ENCODE measurements around the gene SPATS2L. TPM values are rescaled to one million over a fixed set of nuclear protein-coding genes. Genes with fewer than 3 reads are reported as not detected.

The SPATS2L gene
- total RNA-seq, 1 experiment from 2014 or later: 112 TPM

DNA sequence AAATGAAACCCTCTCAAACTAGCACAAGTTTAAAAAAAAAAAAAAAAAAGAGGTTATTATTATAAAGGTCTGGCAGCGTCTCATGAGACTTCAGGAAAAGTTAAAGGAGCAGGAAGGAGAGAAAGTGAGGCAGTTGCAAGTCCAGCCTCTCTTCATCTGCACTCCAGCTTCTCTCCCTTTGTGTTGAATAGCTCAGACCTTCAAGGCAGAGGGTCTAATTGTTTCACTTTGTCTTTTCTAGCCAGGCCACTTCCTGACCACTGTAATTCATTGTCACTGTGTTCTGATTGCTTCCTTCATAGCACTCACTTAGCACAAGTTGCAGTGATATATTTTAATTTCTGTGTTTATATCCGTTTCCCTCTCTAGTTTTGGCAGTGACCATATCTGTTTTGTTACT lies 99.9 kb downstream of the SPATS2L start (continued):
- TF ChIP-seq ELF4 (CRISPR knock-in tag; IDR thresholded peaks at IDR 0.05; ENCODE audit: low read depth) (no peak), FOXK1 (CRISPR knock-in tag; IDR thresholded peaks at IDR 0.05) (no peak), HMGA2 (CRISPR knock-in tag; IDR thresholded peaks at IDR 0.05) (no peak)

GRCh38 chr2:200408428-200409316 lies 102.2 kb downstream of the SPATS2L start:
- H3K36me3 Mint-ChIP-seq: peaks cover 26% of the 10 kb centered on the region
- H3K27ac Mint-ChIP-seq: peak overlapping the region; percentile 49
- no peak overlapping the region for H3K4me3 Mint-ChIP-seq
- no peak for TF ChIP-seq ESRRA (CRISPR knock-in tag; IDR thresholded peaks at IDR 0.05; ENCODE audit: borderline replicate concordance)
- no peak for TF ChIP-seq SOX15 (CRISPR knock-in tag; IDR thresholded peaks at IDR 0.05)
- TF ChIP-seq, protein P1, sequence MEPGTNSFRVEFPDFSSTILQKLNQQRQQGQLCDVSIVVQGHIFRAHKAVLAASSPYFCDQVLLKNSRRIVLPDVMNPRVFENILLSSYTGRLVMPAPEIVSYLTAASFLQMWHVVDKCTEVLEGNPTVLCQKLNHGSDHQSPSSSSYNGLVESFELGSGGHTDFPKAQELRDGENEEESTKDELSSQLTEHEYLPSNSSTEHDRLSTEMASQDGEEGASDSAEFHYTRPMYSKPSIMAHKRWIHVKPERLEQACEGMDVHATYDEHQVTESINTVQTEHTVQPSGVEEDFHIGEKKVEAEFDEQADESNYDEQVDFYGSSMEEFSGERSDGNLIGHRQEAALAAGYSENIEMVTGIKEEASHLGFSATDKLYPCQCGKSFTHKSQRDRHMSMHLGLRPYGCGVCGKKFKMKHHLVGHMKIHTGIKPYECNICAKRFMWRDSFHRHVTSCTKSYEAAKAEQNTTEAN (CRISPR knock-in tag; IDR thresholded peaks at IDR 0.05): no peak
- no peak for TF ChIP-seq SMAD3 (CRISPR knock-in tag; IDR thresholded peaks at IDR 0.05; ENCODE audit: borderline replicate concordance)
- TF ChIP-seq, protein P2, sequence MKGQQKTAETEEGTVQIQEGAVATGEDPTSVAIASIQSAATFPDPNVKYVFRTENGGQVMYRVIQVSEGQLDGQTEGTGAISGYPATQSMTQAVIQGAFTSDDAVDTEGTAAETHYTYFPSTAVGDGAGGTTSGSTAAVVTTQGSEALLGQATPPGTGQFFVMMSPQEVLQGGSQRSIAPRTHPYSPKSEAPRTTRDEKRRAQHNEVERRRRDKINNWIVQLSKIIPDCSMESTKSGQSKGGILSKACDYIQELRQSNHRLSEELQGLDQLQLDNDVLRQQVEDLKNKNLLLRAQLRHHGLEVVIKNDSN (CRISPR knock-in tag; IDR thresholded peaks at IDR 0.05): no peak
- TF ChIP-seq PRDM15 (CRISPR knock-in tag; IDR thresholded peaks at IDR 0.05): no peak
- no peak for TF ChIP-seq AFF4 (CRISPR knock-in tag; IDR thresholded peaks at IDR 0.05; ENCODE audit: borderline replicate concordance)
- no peak for TF ChIP-seq EMX1 (CRISPR knock-in tag; IDR thresholded peaks at IDR 0.05)
- TF ChIP-seq, protein P3, sequence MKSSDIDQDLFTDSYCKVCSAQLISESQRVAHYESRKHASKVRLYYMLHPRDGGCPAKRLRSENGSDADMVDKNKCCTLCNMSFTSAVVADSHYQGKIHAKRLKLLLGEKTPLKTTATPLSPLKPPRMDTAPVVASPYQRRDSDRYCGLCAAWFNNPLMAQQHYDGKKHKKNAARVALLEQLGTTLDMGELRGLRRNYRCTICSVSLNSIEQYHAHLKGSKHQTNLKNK (CRISPR knock-in tag; IDR thresholded peaks at IDR 0.05): no peak
- no peak for TF ChIP-seq JAZF1 (CRISPR knock-in tag; IDR thresholded peaks at IDR 0.05)
- no peak for TF ChIP-seq JUN (CRISPR knock-in tag; IDR thresholded peaks at IDR 0.05)
- TF ChIP-seq, protein P4, sequence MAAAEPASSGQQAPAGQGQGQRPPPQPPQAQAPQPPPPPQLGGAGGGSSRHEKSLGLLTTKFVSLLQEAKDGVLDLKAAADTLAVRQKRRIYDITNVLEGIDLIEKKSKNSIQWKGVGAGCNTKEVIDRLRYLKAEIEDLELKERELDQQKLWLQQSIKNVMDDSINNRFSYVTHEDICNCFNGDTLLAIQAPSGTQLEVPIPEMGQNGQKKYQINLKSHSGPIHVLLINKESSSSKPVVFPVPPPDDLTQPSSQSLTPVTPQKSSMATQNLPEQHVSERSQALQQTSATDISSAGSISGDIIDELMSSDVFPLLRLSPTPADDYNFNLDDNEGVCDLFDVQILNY (CRISPR knock-in tag; IDR thresholded peaks at IDR 0.05): no peak
- ATAC-seq (peak; percentile 46), DNase-seq (ENCODE audit: low spot score) (no peak)
- CTCF ChIA-PET: interaction anchor here (1.5 kb wide), 1 partner anchor 73 kb away, joined by 3 read pairs; no protein-coding TSS in a partner anchor
- POLR2A ChIA-PET: no interaction called here
- peaks cover 66% of the 10 kb centered on the region for H3K4me1 Mint-ChIP-seq
- H3K27me3 Mint-ChIP-seq (ENCODE audit: low read depth): no peaks in the 10 kb centered on the region
- H3K9me3 Mint-ChIP-seq: peaks cover 12% of the 10 kb centered on the region
